HG02884 (cell line): ENCODE results near the gene SLC24A2.

Experiments
- ATAC-seq: cut with Tn5 transposase; IDR thresholded peaks from one replicate; pipeline ENCODE4 v1.9.1; 2021; ENCODE audit warnings: mild to moderate bottlenecking, moderate library complexity; ENCODE audit not compliant: unreplicated experiment

SLC24A2 gene

GRCh38 chr9:19768798-19769197 lies 20.0 kb downstream of the SLC24A2 start:
- no peak for ATAC-seq

GRCh38 chr9:19759066-19759465 lies 29.8 kb downstream of the SLC24A2 start:
- ATAC-seq, result no peak

- no peak for ATAC-seq
Measured at GRCh38 chr9:19757745-19758144, 31.1 kb downstream of the SLC24A2 start.

GRCh38 chr9:19754921-19755320 lies 33.9 kb downstream of the SLC24A2 start:
- no peak for ATAC-seq

GRCh38 chr9:19748278-19749126 lies 40.3 kb downstream of the SLC24A2 start:
- no peak for ATAC-seq

GRCh38 chr9:19746223-19746622 lies 42.6 kb downstream of the SLC24A2 start:
- no peak for ATAC-seq

GRCh38 chr9:19741178-19741577 lies 47.7 kb downstream of the SLC24A2 start:
- no peak for ATAC-seq
